ENCODE measurements around the gene STX1A.

GRCh38 chr7:73659983-73660382 lies 59.5 kb downstream of the STX1A start:
- TF ChIP-seq POLR2AphosphoS5 (IDR thresholded peaks at IDR 0.05; ENCODE audit: low read depth, low read length) (no peak), TAF1 (IDR thresholded peaks at IDR 0.05; ENCODE audit: borderline replicate concordance, low read depth, low read length) (no peak)
